GM23248 (cell line): ENCODE data around the gene SLC1A6. TPM values are rescaled to one million over a fixed set of nuclear protein-coding genes. Genes with fewer than 3 reads are reported as not detected.
A peak's percentile ranks its signal among the peaks of the same experiment; 100 is the strongest.

Experiments used
- DNase-seq: peaks from one replicate; pipeline ENCODE4 v3.0.0-alpha.2; 2015
- H2AFZ ChIP-seq: fragments of 200-600 bp; sonication (generic); 2 replicates; pipeline ENCODE4 v1.6.1; 2016; ENCODE audit warnings: antibody characterized with exemption
- H3F3A ChIP-seq: fragments of 200-600 bp; sonication (generic); 2 replicates; pipeline ENCODE4 v1.6.1; 2016; ENCODE audit warnings: mild to moderate bottlenecking, antibody characterized with exemption, mixed run types; ENCODE audit not compliant: insufficient read depth
- H3K27ac ChIP-seq: fragments of 200-600 bp; sonication (generic); 2 replicates; pipeline ENCODE4 v1.5.1; 2016; ENCODE audit warnings: mild to moderate bottlenecking
- H3K27me3 ChIP-seq: fragments of 200-600 bp; sonication (generic); replicated peaks from 2 replicates; pipeline ENCODE4 v1.6.1; 2016; ENCODE audit warnings: mild to moderate bottlenecking; ENCODE audit not compliant: insufficient read depth
- H3K36me3 ChIP-seq: fragments of 200-600 bp; sonication (generic); 2 replicates; pipeline ENCODE4 v1.6.1; 2016; ENCODE audit warnings: low read depth, mild to moderate bottlenecking
- H3K4me1 ChIP-seq: fragments of 200-600 bp; sonication (generic); 2 replicates; pipeline ENCODE4 v1.6.1; 2016; ENCODE audit warnings: mild to moderate bottlenecking; ENCODE audit not compliant: insufficient read depth
- H3K4me2 ChIP-seq: fragments of 200-600 bp; sonication (generic); one replicate; pipeline ENCODE4 v1.6.1; 2016; ENCODE audit warnings: mild to moderate bottlenecking; ENCODE audit not compliant: unreplicated experiment
- H3K4me3 ChIP-seq: fragments of 200-600 bp; sonication (generic); 2 replicates; pipeline ENCODE4 v1.5.1; 2016; ENCODE audit warnings: mild to moderate bottlenecking
- H3K79me2 ChIP-seq: fragments of 200-600 bp; sonication (generic); 2 replicates; pipeline ENCODE4 v1.6.1; 2016; ENCODE audit warnings: mild to moderate bottlenecking; ENCODE audit not compliant: insufficient read depth
- H3K9ac ChIP-seq: fragments of 200-600 bp; sonication (generic); 2 replicates; pipeline ENCODE4 v1.6.1; 2016; ENCODE audit warnings: mild to moderate bottlenecking
- H3K9me2 ChIP-seq: fragments of 200-600 bp; sonication (generic); 2 replicates; pipeline ENCODE4 v1.6.1; 2016; ENCODE audit warnings: mixed run types, mild to moderate bottlenecking, moderate library complexity; ENCODE audit not compliant: insufficient read depth
- H3K9me3 ChIP-seq: fragments of 200-600 bp; sonication (generic); one replicate; pipeline ENCODE4 v1.6.1; 2017; ENCODE audit warnings: low read depth
- H4K20me1 ChIP-seq: fragments of 200-600 bp; sonication (generic); 2 replicates; pipeline ENCODE4 v1.6.0; 2016; ENCODE audit not compliant: insufficient read depth
- EZH2 ChIP-seq: fragments of 200-600 bp; sonication (generic); IDR thresholded peaks from 2 replicates; pipeline ENCODE4 v1.6.1; 2018; ENCODE audit warnings: antibody characterized with exemption, mild to moderate bottlenecking; ENCODE audit not compliant: insufficient read depth, poor library complexity, severe bottlenecking
- EZH2phosphoT487 ChIP-seq: fragments of 200-600 bp; sonication (generic); IDR thresholded peaks from 2 replicates; pipeline ENCODE4 v1.6.1; 2018; ENCODE audit warnings: antibody characterized with exemption, moderate library complexity, mild to moderate bottlenecking, low read depth; ENCODE audit not compliant: insufficient read depth
- WGBS, 2 experiments: methylation state at CpG; one replicate each; pipeline ENCODE4 v1.1.6; 2015 to 2017; ENCODE audit warnings: low lambda C conversion rate in 2 of 2, low coverage in 1 of 2; ENCODE audit errors: missing lambda C conversion rate in 2 of 2; 5-methylcytosine and 5-hydroxymethylcytosine counted together
- in situ Hi-C: fragments of 300-500 bp; cut with MboI; formaldehyde crosslinking; loops from 2 replicates; pipeline ENCODE4 v1.15.0; 2020
- polyA plus RNA-seq: library from polyadenylated mRNA; unstranded; fragments of >200 nt; fragmentation: Nextera tagmentation; extraction: Ambion mirVana; gene quantifications from 2 replicates; pipeline ENCODE4 v1.2.1, GENCODE V29; 2016
- total RNA-seq: library from RNA; depleted of rRNA; stranded (reverse); fragments of >200 nt; shearing (Covaris generic); gene quantifications from 2 replicates; pipeline ENCODE4 v1.2.3, GENCODE V29; 2014; rRNA removed

SLC1A6 gene
- total RNA-seq (not detected in 2 replicates), polyA plus RNA-seq (not detected in 2 replicates)

- 3 to 4% methylated on average over 17 to 62 of the region's 84 CpGs for WGBS, 2 experiments
- no peaks in the 10 kb centered on the region for H3F3A ChIP-seq
- H3K27me3 ChIP-seq = peaks cover 32% of the 10 kb centered on the region
- no peaks in the 10 kb centered on the region for H3K4me1 ChIP-seq
- in situ Hi-C loops = no loop called here
- H3K27ac ChIP-seq = no peak within 1 kb of the TSS
- H3K9me2 ChIP-seq = no peaks in the 10 kb centered on the region
- no peaks in the 10 kb centered on the region for H3K79me2 ChIP-seq
- DNase-seq = peak; percentile 3
- H3K9me3 ChIP-seq = no peaks in the 10 kb centered on the region
- no peak within 1 kb of the TSS for H2AFZ ChIP-seq
- no peak within 1 kb of the TSS for H3K4me3 ChIP-seq
- no peak within 1 kb of the TSS for H3K4me2 ChIP-seq
- H4K20me1 ChIP-seq = no peaks in the 10 kb centered on the region
- H3K36me3 ChIP-seq = no peaks in the 10 kb centered on the region
- no peak for TF ChIP-seq EZH2phosphoT487
- TF ChIP-seq EZH2 = no peak
- no peak within 1 kb of the TSS for H3K9ac ChIP-seq
These were observed at the start of gene SLC1A6 for GRCh38 chr19:14979476-14980255. Gene SLC1A6 (minus strand): TSS chr19:14979864. CDS start chr19:14972910, 6,954 bp downstream.

GRCh38 chr19:15028490-15028889 lies 48.8 kb upstream of the SLC1A6 start:
- H3F3A ChIP-seq = no peaks in the 10 kb centered on the region
- WGBS, 2 experiments = 30 to 39% methylated on average over 5 of the region's 5 CpGs
- H4K20me1 ChIP-seq = no peaks in the 10 kb centered on the region
- no peak for TF ChIP-seq EZH2phosphoT487
- no peak for TF ChIP-seq EZH2
- no peak for DNase-seq
- H3K27ac ChIP-seq = no peak overlapping the region
- in situ Hi-C loops = no loop called here
- H3K9ac ChIP-seq = no peak overlapping the region
- no peaks in the 10 kb centered on the region for H3K9me3 ChIP-seq
- H2AFZ ChIP-seq = no peak overlapping the region
- H3K4me2 ChIP-seq = no peak overlapping the region
- no peaks in the 10 kb centered on the region for H3K4me1 ChIP-seq
- no peaks in the 10 kb centered on the region for H3K9me2 ChIP-seq
- H3K27me3 ChIP-seq = no peaks in the 10 kb centered on the region
- H3K36me3 ChIP-seq = no peaks in the 10 kb centered on the region
- no peaks in the 10 kb centered on the region for H3K79me2 ChIP-seq
- H3K4me3 ChIP-seq = no peak overlapping the region

GRCh38 chr19:15025217-15025616 lies 45.6 kb upstream of the SLC1A6 start:
- Histone ChIP-seq H3K36me3 (no peaks in the 10 kb centered on the region), H3K27ac (no peak overlapping the region), H3K4me3 (no peak overlapping the region), H3K9me2 (no peaks in the 10 kb centered on the region), H3F3A (no peaks in the 10 kb centered on the region), H3K27me3 (no peaks in the 10 kb centered on the region), H3K9me3 (no peaks in the 10 kb centered on the region), H3K4me1 (no peaks in the 10 kb centered on the region), H2AFZ (no peak overlapping the region), H3K4me2 (no peak overlapping the region), H3K79me2 (no peaks in the 10 kb centered on the region), H4K20me1 (no peaks in the 10 kb centered on the region), H3K9ac (no peak overlapping the region)
- DNase-seq = no peak
- WGBS, 2 experiments = 2 to 7% methylated on average over 2 of the region's 2 CpGs
- in situ Hi-C loops = no loop called here
- TF ChIP-seq EZH2 (no peak), EZH2phosphoT487 (no peak)

GRCh38 chr19:15022752-15023151 lies 43.1 kb upstream of the SLC1A6 start:
- WGBS, 2 experiments = 4% methylated on average over 25 to 31 of the region's 31 CpGs
- H3K4me3 ChIP-seq = no peak overlapping the region
- no peaks in the 10 kb centered on the region for H3F3A ChIP-seq
- H3K27me3 ChIP-seq = no peaks in the 10 kb centered on the region
- TF ChIP-seq EZH2 = no peak
- no peak for TF ChIP-seq EZH2phosphoT487
- no peak for DNase-seq
- no peak overlapping the region for H3K27ac ChIP-seq
- H3K4me1 ChIP-seq = no peaks in the 10 kb centered on the region
- no peaks in the 10 kb centered on the region for H3K9me3 ChIP-seq
- H3K9me2 ChIP-seq = no peaks in the 10 kb centered on the region
- in situ Hi-C loops = no loop called here
- H3K36me3 ChIP-seq = no peaks in the 10 kb centered on the region
- no peak overlapping the region for H3K4me2 ChIP-seq
- no peak overlapping the region for H2AFZ ChIP-seq
- no peaks in the 10 kb centered on the region for H4K20me1 ChIP-seq
- H3K79me2 ChIP-seq = no peaks in the 10 kb centered on the region
- no peak overlapping the region for H3K9ac ChIP-seq
